Measurements from ENCODE around the gene RBFOX1.

GRCh38 chr16:7532534-7532933, 199.9 kb downstream of the RBFOX1 start:
- TF ChIP-seq CTCF (IDR thresholded peaks at IDR 0.05) (no peak), EZH2 (IDR thresholded peaks at IDR 0.05; ENCODE audit: borderline replicate concordance, insufficient read depth, low read depth, low read length, poor library complexity, severe bottlenecking) (no peak)
